NK-92 (cell line): ENCODE results near the gene PGM2.
"Not testable (repeated sequence)": the region's sequence is repeated elsewhere in the genome, so short reads cannot be mapped to it uniquely, and the experiment has no call there.

Experiments
- DNase-seq: peaks from one replicate; lab custom pipeline; 2025; ENCODE audit not compliant: unreplicated experiment; lab: John Stamatoyannopoulos, UW

The PGM2 gene

GRCh38 chr4:37816719-37817118, 9.8 kb upstream of the PGM2 start:
- no peak for DNase-seq

GRCh38 chr4:37818752-37819151, 7.7 kb upstream of the PGM2 start:
- no peak for DNase-seq

GRCh38 chr4:37820458-37820857, 6.0 kb upstream of the PGM2 start:
- DNase-seq = not testable (repeated sequence)

- no peak for DNase-seq
Observed at GRCh38 chr4:37821953-37822605, 4.4 kb upstream of the PGM2 start.

- not testable (repeated sequence) for DNase-seq
Observed at GRCh38 chr4:37825501-37825900, 985 bp upstream of the PGM2 start.

- DNase-seq = no peak
Observed at GRCh38 chr4:37825968-37826294, 555 bp upstream of the PGM2 start.

GRCh38 chr4:37827030-37827685, 672 bp downstream of the PGM2 start:
- no peak for DNase-seq

GRCh38 chr4:37827802-37828321, 1.4 kb downstream of the PGM2 start:
- DNase-seq = no peak

- DNase-seq = no peak
Observed at GRCh38 chr4:37828843-37829242, 2.4 kb downstream of the PGM2 start.

GRCh38 chr4:37830640-37831039, 4.2 kb downstream of the PGM2 start:
- no peak for DNase-seq

- no peak for DNase-seq
Observed at GRCh38 chr4:37835031-37835430, 8.5 kb downstream of the PGM2 start.

- no peak for DNase-seq
Observed at GRCh38 chr4:37835806-37836205, 9.3 kb downstream of the PGM2 start.

GRCh38 chr4:37836274-37836673, 9.8 kb downstream of the PGM2 start:
- no peak for DNase-seq

GRCh38 chr4:37836838-37837440, 10.5 kb downstream of the PGM2 start:
- no peak for DNase-seq

GRCh38 chr4:37837446-37837845, 11.0 kb downstream of the PGM2 start:
- DNase-seq = no peak

GRCh38 chr4:37839426-37839825, 12.9 kb downstream of the PGM2 start:
- DNase-seq = no peak

- no peak for DNase-seq
Observed at GRCh38 chr4:37844204-37844603, 17.7 kb downstream of the PGM2 start.

GRCh38 chr4:37845201-37845600, 18.7 kb downstream of the PGM2 start:
- peak; percentile 2 for DNase-seq

GRCh38 chr4:37847311-37847884, 20.9 kb downstream of the PGM2 start:
- DNase-seq = no peak

GRCh38 chr4:37852376-37852775, 25.9 kb downstream of the PGM2 start:
- no peak for DNase-seq

- DNase-seq = no peak
Observed at GRCh38 chr4:37858112-37858511, 31.6 kb downstream of the PGM2 start.

- DNase-seq = no peak
Observed at GRCh38 chr4:37858872-37859271, 32.4 kb downstream of the PGM2 start.
